Fibroblast of lung (primary cell): ENCODE results near the gene SPPL2C. TPM values are rescaled to one million over a fixed set of nuclear protein-coding genes. Genes with fewer than 3 reads are reported as not detected.

Experiments
- DNase-seq, 2 donors: peaks; one replicate each; pipeline versions ENCODE4 v3.0.0 to v3.0.0-alpha.2; 2010; ENCODE audit warnings: low read depth in 2 of 2
- H2AFZ ChIP-seq: 2 replicates; pipeline ENCODE4 v1.5.1; 2012; ENCODE audit warnings: low read length, control low read depth, inconsistent platforms
- H3K27ac ChIP-seq: 2 replicates; pipeline ENCODE4 v1.5.1; 2011; ENCODE audit warnings: low read length, control low read depth; ENCODE audit not compliant: insufficient read depth
- H3K27me3 ChIP-seq: 2 replicates; pipeline ENCODE4 v1.5.1; 2011; ENCODE audit warnings: mild to moderate bottlenecking, low read length; ENCODE audit not compliant: control insufficient read depth, insufficient read depth
- H3K36me3 ChIP-seq: 2 replicates; pipeline ENCODE4 v1.5.1; 2011; ENCODE audit warnings: low read length; ENCODE audit not compliant: control insufficient read depth, insufficient read depth
- H3K4me1 ChIP-seq: 2 replicates; pipeline ENCODE4 v1.5.1; 2011; ENCODE audit warnings: low read length; ENCODE audit not compliant: control insufficient read depth, insufficient read depth; ENCODE audit errors: extremely low read depth
- H3K4me2 ChIP-seq: 2 replicates; pipeline ENCODE4 v1.5.1; 2011; ENCODE audit warnings: low read length, control low read depth; ENCODE audit not compliant: insufficient read depth; ENCODE audit errors: extremely low read depth
- H3K4me3 ChIP-seq, 4 experiments: fragments of 200-600 bp in 1 of 4; sonication (generic) in 1 of 4; replicated peaks in 1 of 4; 2 replicates each; pipeline ENCODE4 v1.5.1; 2011 to 2016; ENCODE audit warnings: low read length in 4 of 4, low read depth in 3 of 4, mild to moderate bottlenecking in 3 of 4, control low read depth in 2 of 4, inconsistent platforms in 1 of 4, mixed read lengths in 1 of 4; ENCODE audit not compliant: insufficient read depth in 1 of 4; ENCODE audit errors: control extremely low read depth in 1 of 4
- H3K79me2 ChIP-seq: 2 replicates; pipeline ENCODE4 v1.5.1; 2012; ENCODE audit warnings: mild to moderate bottlenecking, low read length, inconsistent platforms; ENCODE audit not compliant: control insufficient read depth, insufficient read depth
- H3K9ac ChIP-seq: 2 replicates; pipeline ENCODE4 v1.5.1; 2011; ENCODE audit warnings: mild to moderate bottlenecking, low read length, control low read depth; ENCODE audit not compliant: insufficient read depth
- H3K9me3 ChIP-seq: 2 replicates; pipeline ENCODE4 v1.5.1; 2012; ENCODE audit warnings: low read depth, low read length; ENCODE audit not compliant: control insufficient read depth, insufficient read depth
- H4K20me1 ChIP-seq: 2 replicates; pipeline ENCODE4 v1.5.1; 2011; ENCODE audit warnings: low read length; ENCODE audit not compliant: control insufficient read depth, insufficient read depth; ENCODE audit errors: extremely low read depth
- EZH2 ChIP-seq: IDR thresholded peaks from 2 replicates; pipeline ENCODE4 v1.5.1; 2012; ENCODE audit warnings: low read length, control low read depth, mild to moderate bottlenecking; ENCODE audit errors: missing control alignments
- polyA plus RNA-seq, 2 donors: library from polyadenylated mRNA; depleted of rRNA in 1 of 2; stranded (reverse) in 1 of 2; unstranded in 1 of 2; fragments of >200 nt; gene quantifications; 2 replicates each; pipeline ENCODE4 v1.2.1, GENCODE V29; 2011 to 2012; ENCODE audit warnings: missing spikeins in 1 of 2
- total RNA-seq: library from RNA; depleted of rRNA; stranded (reverse); fragments of >200 nt; gene quantifications from 2 replicates; pipeline ENCODE4 v1.2.1, GENCODE V29; 2014
- TF ChIP-seq, protein P1 (sequence below), 2 donors: IDR thresholded peaks in 1 of 2; conservative IDR thresholded peaks in 1 of 2; 1 replicate in 1 of 2; 2 replicates in 1 of 2; pipeline ENCODE4 v1.5.1; 2011 to 2012; ENCODE audit warnings: low read length in 2 of 2, control low read depth in 1 of 2, inconsistent platforms in 1 of 2, low read depth in 1 of 2, mild to moderate bottlenecking in 1 of 2

Gene SPPL2C
- total and polyA plus RNA-seq, 2 donors (not counting 1 experiment from before 2014, with no cell fraction given): not detected

DNA sequence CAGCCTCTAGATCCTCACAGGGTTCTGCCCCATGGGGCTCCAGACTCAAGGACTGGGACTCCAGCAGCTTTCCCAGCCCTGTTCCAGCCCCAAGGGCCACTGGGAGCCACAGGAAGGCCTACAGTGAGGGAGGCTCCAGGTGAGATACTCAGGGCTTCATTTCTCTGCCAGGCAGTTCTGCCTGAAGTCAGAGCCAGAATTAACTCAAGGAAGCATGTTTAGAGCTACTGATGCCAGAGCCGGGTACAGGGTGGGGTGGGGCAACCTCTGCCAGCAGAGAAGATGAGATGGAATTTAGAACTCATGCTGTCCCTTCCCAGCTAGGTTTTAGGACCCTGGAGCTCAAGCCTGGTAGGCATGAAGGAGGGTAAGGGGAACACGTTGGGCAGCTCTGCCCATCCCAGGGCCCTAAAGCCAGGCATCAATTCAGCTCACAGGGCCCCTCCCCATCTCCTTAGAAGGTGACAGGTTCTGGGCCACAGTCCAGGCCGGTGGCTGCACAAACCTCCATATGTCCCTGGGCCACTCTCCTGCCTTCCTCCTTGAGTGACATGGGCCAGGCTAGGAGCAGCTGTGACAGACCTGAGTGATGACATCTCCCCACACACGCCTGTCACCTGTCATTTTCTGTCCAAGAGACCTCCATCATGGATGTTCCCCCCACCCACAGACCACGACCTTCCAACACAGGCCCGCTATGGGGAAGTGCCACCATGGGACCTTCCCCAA is 24.5 kb upstream of the SPPL2C start:
- H3K79me2 ChIP-seq: no peaks in the 10 kb centered on the region
- no peak overlapping the region for H2AFZ ChIP-seq
- no peak overlapping the region for H3K4me3 ChIP-seq
- no peak overlapping the region for H3K9ac ChIP-seq
- DNase-seq: no peak
- H4K20me1 ChIP-seq: no peaks in the 10 kb centered on the region
- no peaks in the 10 kb centered on the region for H3K4me1 ChIP-seq
- H3K27ac ChIP-seq: no peak overlapping the region
- no peak overlapping the region for H3K4me2 ChIP-seq
- no peaks in the 10 kb centered on the region for H3K9me3 ChIP-seq
- H3K27me3 ChIP-seq: no peaks in the 10 kb centered on the region
- no peak for TF ChIP-seq EZH2
- TF ChIP-seq, protein P1, sequence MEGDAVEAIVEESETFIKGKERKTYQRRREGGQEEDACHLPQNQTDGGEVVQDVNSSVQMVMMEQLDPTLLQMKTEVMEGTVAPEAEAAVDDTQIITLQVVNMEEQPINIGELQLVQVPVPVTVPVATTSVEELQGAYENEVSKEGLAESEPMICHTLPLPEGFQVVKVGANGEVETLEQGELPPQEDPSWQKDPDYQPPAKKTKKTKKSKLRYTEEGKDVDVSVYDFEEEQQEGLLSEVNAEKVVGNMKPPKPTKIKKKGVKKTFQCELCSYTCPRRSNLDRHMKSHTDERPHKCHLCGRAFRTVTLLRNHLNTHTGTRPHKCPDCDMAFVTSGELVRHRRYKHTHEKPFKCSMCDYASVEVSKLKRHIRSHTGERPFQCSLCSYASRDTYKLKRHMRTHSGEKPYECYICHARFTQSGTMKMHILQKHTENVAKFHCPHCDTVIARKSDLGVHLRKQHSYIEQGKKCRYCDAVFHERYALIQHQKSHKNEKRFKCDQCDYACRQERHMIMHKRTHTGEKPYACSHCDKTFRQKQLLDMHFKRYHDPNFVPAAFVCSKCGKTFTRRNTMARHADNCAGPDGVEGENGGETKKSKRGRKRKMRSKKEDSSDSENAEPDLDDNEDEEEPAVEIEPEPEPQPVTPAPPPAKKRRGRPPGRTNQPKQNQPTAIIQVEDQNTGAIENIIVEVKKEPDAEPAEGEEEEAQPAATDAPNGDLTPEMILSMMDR (conservative IDR thresholded peaks at IDR 0.05 in 1 of 2, IDR thresholded peaks at IDR 0.05 in 1 of 2; ENCODE audit: low read depth in 1 of 2, low read length in 2 of 2): no peak
- H3K36me3 ChIP-seq: no peaks in the 10 kb centered on the region

DNA sequence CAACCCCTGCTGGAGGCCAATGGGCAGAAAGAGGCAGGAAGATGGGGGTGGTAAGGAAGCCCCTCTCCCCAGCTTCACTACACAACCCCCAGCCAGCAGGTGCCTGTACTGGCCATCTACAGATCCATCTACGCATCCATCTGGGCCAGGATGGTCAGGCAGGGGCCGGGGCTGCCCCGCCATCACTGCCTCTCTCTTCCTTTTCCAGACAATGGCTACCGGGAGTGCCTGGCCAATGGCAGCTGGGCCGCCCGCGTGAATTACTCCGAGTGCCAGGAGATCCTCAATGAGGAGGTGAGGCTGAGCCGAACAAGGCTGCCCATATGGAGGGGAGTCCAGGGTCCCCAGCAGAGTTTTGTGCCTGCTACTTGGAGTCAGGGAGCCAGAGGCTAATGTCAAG is 23.5 kb upstream of the SPPL2C start:
- Histone ChIP-seq H3K4me1 (no peaks in the 10 kb centered on the region), H3K79me2 (no peaks in the 10 kb centered on the region), H3K27ac (no peak overlapping the region), H3K36me3 (no peaks in the 10 kb centered on the region), H2AFZ (no peak overlapping the region), H3K27me3 (no peaks in the 10 kb centered on the region), H4K20me1 (no peaks in the 10 kb centered on the region), H3K4me2 (no peak overlapping the region), H3K9ac (no peak overlapping the region), H3K9me3 (no peaks in the 10 kb centered on the region), H3K4me3 (no peak overlapping the region)
- DNase-seq: no peak
- TF ChIP-seq, protein P1 (conservative IDR thresholded peaks at IDR 0.05 in 1 of 2, IDR thresholded peaks at IDR 0.05 in 1 of 2; ENCODE audit: low read depth in 1 of 2, low read length in 2 of 2): no peak
- TF ChIP-seq EZH2: no peak

DNA sequence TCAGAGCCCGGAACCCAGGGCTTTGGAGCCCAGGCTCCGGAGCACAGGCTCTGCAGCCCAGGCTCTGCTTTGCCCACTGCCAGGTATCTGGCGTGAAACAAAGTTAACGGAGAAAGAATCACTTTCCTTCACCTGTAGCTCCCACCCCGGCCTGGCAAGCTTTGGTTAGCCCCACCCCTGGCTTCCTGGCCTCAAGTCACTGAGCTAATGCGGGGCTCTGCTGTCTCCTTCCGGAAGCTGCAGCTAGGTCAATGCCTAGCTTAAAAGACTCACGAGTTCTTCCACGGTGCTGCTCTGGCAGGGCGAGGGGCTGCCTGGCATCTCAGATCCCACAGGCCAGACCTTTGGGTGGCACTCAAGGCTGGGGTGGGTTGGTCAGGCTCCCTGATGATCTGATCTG is 21.1 kb upstream of the SPPL2C start:
- H3K4me3 ChIP-seq: no peak overlapping the region
- H3K27ac ChIP-seq: no peak overlapping the region
- no peaks in the 10 kb centered on the region for H3K4me1 ChIP-seq
- H2AFZ ChIP-seq: no peak overlapping the region
- TF ChIP-seq, protein P1 (conservative IDR thresholded peaks at IDR 0.05 in 1 of 2, IDR thresholded peaks at IDR 0.05 in 1 of 2; ENCODE audit: low read depth in 1 of 2, low read length in 2 of 2): no peak
- no peak for TF ChIP-seq EZH2
- no peak overlapping the region for H3K4me2 ChIP-seq
- H3K27me3 ChIP-seq: no peaks in the 10 kb centered on the region
- no peaks in the 10 kb centered on the region for H4K20me1 ChIP-seq
- no peaks in the 10 kb centered on the region for H3K36me3 ChIP-seq
- H3K79me2 ChIP-seq: no peaks in the 10 kb centered on the region
- H3K9me3 ChIP-seq: no peaks in the 10 kb centered on the region
- no peak for DNase-seq
- H3K9ac ChIP-seq: no peak overlapping the region
